Neural progenitor cell (in vitro differentiated cells): ENCODE results near the gene LBR.

Experiments
- CTCF ChIP-seq: fragments of 200-600 bp; sonication (generic); IDR thresholded peaks from 2 replicates; pipeline ENCODE4 v1.5.1; 2017; ENCODE audit warnings: antibody characterized with exemption, mild to moderate bottlenecking
- EZH2 ChIP-seq: fragments of 200-600 bp; sonication (generic); IDR thresholded peaks from 2 replicates; pipeline ENCODE4 v1.6.1; 2017; ENCODE audit warnings: antibody characterized with exemption, mild to moderate bottlenecking, moderate library complexity
- EZH2phosphoT487 ChIP-seq: fragments of 200-600 bp; sonication (generic); IDR thresholded peaks from 2 replicates; pipeline ENCODE4 v1.6.1; 2017; ENCODE audit warnings: antibody characterized with exemption

DNA sequence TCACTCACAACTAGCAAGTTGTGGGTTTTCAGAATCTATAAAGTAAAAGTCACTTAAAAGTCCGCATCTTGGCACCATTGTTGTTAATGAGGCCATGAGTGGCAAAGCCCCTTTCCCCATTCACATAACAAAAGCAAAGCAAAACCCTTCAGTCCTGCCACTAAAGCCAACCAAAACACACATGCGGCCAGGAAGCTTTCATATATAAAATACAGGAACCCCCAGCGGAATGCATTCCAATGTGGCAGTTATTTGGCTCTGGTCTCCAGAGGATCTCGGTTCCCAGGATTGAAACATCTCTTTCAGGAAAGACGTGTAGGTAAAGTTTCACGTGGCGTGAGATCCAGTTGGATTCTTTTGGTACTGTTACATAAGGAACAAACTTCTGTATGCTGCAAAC lies 2.5 kb upstream of the LBR start:
- TF ChIP-seq EZH2, result no peak
- no peak for TF ChIP-seq CTCF
- TF ChIP-seq EZH2phosphoT487, result no peak
